SK-N-SH treated with all-trans-retinoic acid at 6 μM for 48 hours (cell line): Measurements from ENCODE around the gene SOWAHC.
"Not testable (repeated sequence)": the region's sequence is repeated elsewhere in the genome, so short reads cannot be mapped to it uniquely, and the experiment has no call there.

Experiments used
- ATAC-seq: fragments of 200-7000 bp; cut with Tn5 transposase; 3 replicates; pipeline ENCODE4 v1.9.1; 2020; ENCODE audit warnings: mild to moderate bottlenecking, moderate library complexity
- BACH2 ChIP-seq: fragments of 250-450 bp; sonication (Bioruptor Pico); IDR thresholded peaks from 2 replicates; pipeline ENCODE4 v1.9.0; 2021; ENCODE audit warnings: mild to moderate bottlenecking, borderline replicate concordance
- CREB5 ChIP-seq: fragments of 250-450 bp; sonication (Bioruptor Pico); IDR thresholded peaks from 2 replicates; pipeline ENCODE4 v1.5.1; 2020; ENCODE audit warnings: low read depth, mild to moderate bottlenecking, moderate library complexity
- CSDC2 ChIP-seq: fragments of 250-450 bp; sonication (Bioruptor Pico); IDR thresholded peaks from 2 replicates; pipeline ENCODE4 v1.5.0; 2020; ENCODE audit warnings: mild to moderate bottlenecking, moderate library complexity
- CSRNP3 ChIP-seq: fragments of 250-450 bp; sonication (Bioruptor Pico); IDR thresholded peaks from 2 replicates; pipeline ENCODE4 v1.5.1; 2021; ENCODE audit warnings: mild to moderate bottlenecking, moderate library complexity
- ISL1 ChIP-seq: fragments of 250-450 bp; sonication (Bioruptor Pico); IDR thresholded peaks from 2 replicates; pipeline ENCODE4 v2.1.2; 2022; ENCODE audit warnings: mild to moderate bottlenecking, moderate library complexity
- OSR1 ChIP-seq: fragments of 250-450 bp; sonication (Bioruptor Pico); IDR thresholded peaks from 2 replicates; pipeline ENCODE4 v1.8.0; 2022; ENCODE audit warnings: moderate library complexity, mild to moderate bottlenecking, inconsistent platforms
- PATZ1 ChIP-seq: fragments of 250-450 bp; sonication (Bioruptor Pico); IDR thresholded peaks from 2 replicates; pipeline ENCODE4 v1.8.0; 2020; ENCODE audit warnings: mild to moderate bottlenecking, moderate library complexity, borderline replicate concordance
- POU6F1 ChIP-seq: fragments of 250-450 bp; sonication (Bioruptor Pico); IDR thresholded peaks from 2 replicates; pipeline ENCODE4 v1.8.0; 2021; ENCODE audit warnings: low read depth, mild to moderate bottlenecking, moderate library complexity, borderline replicate concordance
- PPARA ChIP-seq: fragments of 250-450 bp; sonication (Bioruptor Pico); IDR thresholded peaks from 2 replicates; pipeline ENCODE4 v1.5.0; 2020; ENCODE audit warnings: mild to moderate bottlenecking, borderline replicate concordance
- SNAI2 ChIP-seq: fragments of 250-450 bp; sonication (Bioruptor Pico); IDR thresholded peaks from 2 replicates; pipeline ENCODE4 v1.5.0; 2020; ENCODE audit warnings: mild to moderate bottlenecking, moderate library complexity
- TCF4 ChIP-seq: fragments of 250-450 bp; sonication (Bioruptor Pico); IDR thresholded peaks from 2 replicates; pipeline ENCODE4 v1.8.0; 2021; ENCODE audit warnings: mild to moderate bottlenecking, moderate library complexity, borderline replicate concordance
- TOX ChIP-seq: fragments of 250-450 bp; sonication (Bioruptor Pico); IDR thresholded peaks from 2 replicates; pipeline ENCODE4 v1.8.0; 2021; ENCODE audit warnings: mild to moderate bottlenecking, moderate library complexity, borderline replicate concordance
- TSHZ2 ChIP-seq: fragments of 250-450 bp; sonication (Bioruptor Pico); IDR thresholded peaks from 2 replicates; pipeline ENCODE4 v1.5.0; 2020; ENCODE audit warnings: mild to moderate bottlenecking, moderate library complexity
- ZC3H10 ChIP-seq: fragments of 250-450 bp; sonication (Bioruptor Pico); IDR thresholded peaks from 2 replicates; pipeline ENCODE4 v1.5.1; 2021; ENCODE audit warnings: mild to moderate bottlenecking, moderate library complexity
- ZFP3 ChIP-seq: fragments of 250-450 bp; sonication (Bioruptor Pico); IDR thresholded peaks from 2 replicates; pipeline ENCODE4 v1.5.0; 2020; ENCODE audit warnings: mild to moderate bottlenecking, moderate library complexity
- ZFP30 ChIP-seq: fragments of 450-650 bp; formaldehyde crosslinking; IDR thresholded peaks from 2 replicates; pipeline ENCODE4 v1.5.0; 2022; ENCODE audit warnings: mild to moderate bottlenecking, moderate library complexity
- ZNF565 ChIP-seq: fragments of 450-650 bp; formaldehyde crosslinking; conservative IDR thresholded peaks from 2 replicates; pipeline ENCODE4 v1.5.0; 2020; ENCODE audit warnings: low read depth, mild to moderate bottlenecking, moderate library complexity
- ZNF70 ChIP-seq: fragments of 450-650 bp; formaldehyde crosslinking; IDR thresholded peaks from 2 replicates; pipeline ENCODE4 v1.5.0; 2020; ENCODE audit warnings: mild to moderate bottlenecking, moderate library complexity
- ZNF8 ChIP-seq: fragments of 450-650 bp; formaldehyde crosslinking; IDR thresholded peaks from 2 replicates; pipeline ENCODE4 v1.5.0; 2020; ENCODE audit warnings: mild to moderate bottlenecking, moderate library complexity

SOWAHC gene

GRCh38 chr2:109624339-109624738 is 10.2 kb downstream of the SOWAHC start:
- ATAC-seq, result no peak
- TF ChIP-seq TOX (CRISPR knock-in tag), result no peak
- no peak for TF ChIP-seq ISL1 (CRISPR knock-in tag)
- no peak for TF ChIP-seq PATZ1 (CRISPR knock-in tag)
- TF ChIP-seq TSHZ2 (CRISPR knock-in tag), result no peak
- no peak for TF ChIP-seq CREB5 (CRISPR knock-in tag)
- TF ChIP-seq ZNF70 (CRISPR knock-in tag), result no peak
- no peak for TF ChIP-seq CSRNP3 (CRISPR knock-in tag)
- TF ChIP-seq BACH2 (CRISPR knock-in tag), result no peak
- no peak for TF ChIP-seq ZNF8 (CRISPR knock-in tag)
- TF ChIP-seq ZC3H10 (CRISPR knock-in tag), result no peak
- no peak for TF ChIP-seq ZFP30 (CRISPR knock-in tag)
- TF ChIP-seq CSDC2, result no peak
- no peak for TF ChIP-seq ZFP3 (CRISPR knock-in tag)
- TF ChIP-seq ZNF565 (CRISPR knock-in tag), result no peak
- no peak for TF ChIP-seq PPARA (CRISPR knock-in tag)
- TF ChIP-seq POU6F1, result no peak
- TF ChIP-seq TCF4 (CRISPR knock-in tag), result no peak
- TF ChIP-seq SNAI2 (CRISPR knock-in tag), result no peak
- no peak for TF ChIP-seq OSR1

- not testable (repeated sequence) for ATAC-seq
These were observed 14.2 kb downstream of the SOWAHC start for GRCh38 chr2:109628321-109628720.

- ATAC-seq, result no peak
- TF ChIP-seq OSR1 (no peak), BACH2 (CRISPR knock-in tag) (no peak), ISL1 (CRISPR knock-in tag) (no peak), ZFP3 (CRISPR knock-in tag) (no peak)
- TF ChIP-seq, all 23 proteins: peak for 0
These were observed 15.7 kb downstream of the SOWAHC start for GRCh38 chr2:109629867-109630266.
